ENCODE measurements around the gene CACNA1D.

Gene CACNA1D

DNA sequence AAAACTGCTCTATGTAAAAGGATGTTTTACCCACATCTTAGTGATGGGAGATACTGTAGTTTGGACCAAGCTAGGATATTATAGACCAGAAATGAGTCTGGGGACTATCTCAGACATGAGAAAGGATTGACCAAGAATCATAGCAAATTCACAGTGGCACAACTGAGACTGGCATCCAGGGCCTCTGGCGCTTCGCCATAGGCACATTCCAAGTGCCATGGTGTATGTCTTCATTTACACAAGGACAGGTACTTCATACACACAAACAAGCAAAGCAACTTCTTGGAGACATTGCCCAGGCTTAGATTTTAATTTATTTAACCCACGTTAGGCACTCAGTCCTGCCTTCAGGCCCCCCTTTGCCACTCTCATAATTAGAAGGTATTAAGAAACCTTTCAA, 28.9 kb downstream of the CACNA1D start:
- no peak for DNase-seq (ENCODE audit: extremely low spot score)
- ChIA-PET POLR2A (no interaction called here), CTCF (interaction anchor here (2.0 kb wide), 1 partner anchor 10 kb away, joined by 6 read pairs; no protein-coding TSS in a partner anchor)
- TF ChIP-seq, protein P1, sequence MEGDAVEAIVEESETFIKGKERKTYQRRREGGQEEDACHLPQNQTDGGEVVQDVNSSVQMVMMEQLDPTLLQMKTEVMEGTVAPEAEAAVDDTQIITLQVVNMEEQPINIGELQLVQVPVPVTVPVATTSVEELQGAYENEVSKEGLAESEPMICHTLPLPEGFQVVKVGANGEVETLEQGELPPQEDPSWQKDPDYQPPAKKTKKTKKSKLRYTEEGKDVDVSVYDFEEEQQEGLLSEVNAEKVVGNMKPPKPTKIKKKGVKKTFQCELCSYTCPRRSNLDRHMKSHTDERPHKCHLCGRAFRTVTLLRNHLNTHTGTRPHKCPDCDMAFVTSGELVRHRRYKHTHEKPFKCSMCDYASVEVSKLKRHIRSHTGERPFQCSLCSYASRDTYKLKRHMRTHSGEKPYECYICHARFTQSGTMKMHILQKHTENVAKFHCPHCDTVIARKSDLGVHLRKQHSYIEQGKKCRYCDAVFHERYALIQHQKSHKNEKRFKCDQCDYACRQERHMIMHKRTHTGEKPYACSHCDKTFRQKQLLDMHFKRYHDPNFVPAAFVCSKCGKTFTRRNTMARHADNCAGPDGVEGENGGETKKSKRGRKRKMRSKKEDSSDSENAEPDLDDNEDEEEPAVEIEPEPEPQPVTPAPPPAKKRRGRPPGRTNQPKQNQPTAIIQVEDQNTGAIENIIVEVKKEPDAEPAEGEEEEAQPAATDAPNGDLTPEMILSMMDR (IDR thresholded peaks at IDR 0.05; ENCODE audit: control extremely low read depth, extremely low read depth, low read depth, missing control alignments), result no peak

DNA sequence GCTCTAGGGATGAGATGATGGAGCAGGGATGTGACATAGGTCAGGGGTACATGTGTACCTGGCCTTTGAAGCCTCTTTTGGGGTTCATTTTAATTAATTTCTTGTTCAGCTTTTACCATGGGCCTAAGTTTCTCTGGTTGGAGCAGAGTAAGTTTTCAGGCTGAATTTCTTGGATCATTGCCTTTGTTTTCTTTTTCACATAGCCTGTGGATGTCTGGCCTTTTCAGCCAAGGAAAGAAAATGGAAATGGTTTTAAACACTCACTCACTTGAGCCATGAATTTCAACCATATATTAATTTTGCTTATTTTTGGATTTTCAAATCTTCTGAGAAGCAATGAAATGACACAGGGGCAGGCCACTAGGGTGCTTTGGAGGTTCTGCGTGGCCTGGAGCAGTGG, 30.2 kb downstream of the CACNA1D start:
- TF ChIP-seq, protein P1 (IDR thresholded peaks at IDR 0.05; ENCODE audit: control extremely low read depth, extremely low read depth, low read depth, missing control alignments), result no peak
- DNase-seq (ENCODE audit: extremely low spot score), result no peak
- POLR2A ChIA-PET, result no interaction called here
- CTCF ChIA-PET, result no interaction called here

DNA sequence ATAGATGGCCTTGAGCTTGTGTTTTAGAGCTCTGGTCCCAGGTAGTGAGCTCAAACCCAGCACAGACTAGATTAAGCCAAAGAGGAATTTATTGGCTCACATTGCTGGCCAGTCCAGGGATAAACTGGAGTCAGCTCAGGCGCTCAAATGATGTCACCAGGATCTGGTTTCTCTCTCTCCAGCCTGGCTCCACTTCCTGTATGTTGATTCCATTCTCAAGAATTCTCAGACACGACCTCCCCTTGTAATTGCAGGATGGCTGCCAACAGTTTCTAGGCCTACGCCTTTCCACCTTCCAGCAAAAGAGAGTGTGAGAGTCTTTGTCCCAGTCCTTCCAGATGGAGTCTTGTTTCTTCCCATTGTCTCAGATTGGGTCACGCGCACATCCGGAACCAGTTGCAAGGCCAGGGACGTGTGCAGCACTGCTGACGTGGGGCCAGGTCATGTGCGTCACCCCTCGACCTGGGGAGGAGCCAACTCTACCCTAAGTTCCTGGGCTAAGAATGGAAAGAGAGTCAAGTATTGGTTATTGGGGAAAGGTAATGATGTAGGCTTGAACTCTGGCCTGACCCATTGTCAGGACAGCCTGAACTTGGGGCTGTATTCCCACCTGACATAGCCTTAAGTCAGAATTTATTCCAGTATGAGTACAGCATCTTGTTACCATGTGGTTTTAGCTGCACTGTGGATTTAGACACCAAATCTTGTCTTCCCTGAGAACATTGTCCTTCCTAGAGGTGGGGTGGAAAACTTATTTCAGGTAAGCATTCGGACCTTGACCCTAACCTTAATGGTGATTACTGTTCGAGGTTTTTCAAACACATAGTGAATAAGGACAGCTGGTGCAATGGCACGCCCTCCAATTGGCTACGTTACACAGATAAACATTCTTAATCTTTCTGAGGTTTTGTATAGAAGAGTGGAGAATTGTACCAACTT, 31.6 kb downstream of the CACNA1D start:
- DNase-seq (ENCODE audit: extremely low spot score), result no peak
- TF ChIP-seq, protein P1 (IDR thresholded peaks at IDR 0.05; ENCODE audit: control extremely low read depth, extremely low read depth, low read depth, missing control alignments), result no peak
- ChIA-PET POLR2A (no interaction called here), CTCF (interaction anchor here (0.8 to 1.4 kb wide), 4 partner anchors 10 to 42 kb away, joined by 3 to 4 read pairs (median 3); no protein-coding TSS in a partner anchor)

DNA sequence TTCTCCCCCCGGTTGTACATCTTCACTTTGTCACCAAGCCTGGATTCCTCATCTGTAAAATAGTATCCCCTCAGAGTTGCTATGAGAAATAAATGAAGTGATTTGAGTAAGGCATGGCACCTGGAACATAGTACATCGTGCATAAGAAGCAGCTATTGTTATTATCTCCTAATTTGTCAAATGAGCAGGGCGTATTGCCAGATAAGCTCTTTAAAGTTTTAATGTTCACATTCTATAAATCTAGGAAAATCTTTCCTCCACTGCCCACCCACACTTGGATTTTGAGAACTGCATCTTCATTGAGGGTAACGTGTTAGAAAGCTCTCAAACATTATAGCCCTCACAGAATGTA, 32.3 kb downstream of the CACNA1D start:
- CTCF ChIA-PET, result interaction anchor here (1.3 to 1.4 kb wide), 2 partner anchors 9 to 12 kb away, joined by 3 to 4 read pairs; no protein-coding TSS in a partner anchor
- no peak for DNase-seq (ENCODE audit: extremely low spot score)
- TF ChIP-seq, protein P1 (IDR thresholded peaks at IDR 0.05; ENCODE audit: control extremely low read depth, extremely low read depth, low read depth, missing control alignments), result no peak
- POLR2A ChIA-PET, result no interaction called here

DNA sequence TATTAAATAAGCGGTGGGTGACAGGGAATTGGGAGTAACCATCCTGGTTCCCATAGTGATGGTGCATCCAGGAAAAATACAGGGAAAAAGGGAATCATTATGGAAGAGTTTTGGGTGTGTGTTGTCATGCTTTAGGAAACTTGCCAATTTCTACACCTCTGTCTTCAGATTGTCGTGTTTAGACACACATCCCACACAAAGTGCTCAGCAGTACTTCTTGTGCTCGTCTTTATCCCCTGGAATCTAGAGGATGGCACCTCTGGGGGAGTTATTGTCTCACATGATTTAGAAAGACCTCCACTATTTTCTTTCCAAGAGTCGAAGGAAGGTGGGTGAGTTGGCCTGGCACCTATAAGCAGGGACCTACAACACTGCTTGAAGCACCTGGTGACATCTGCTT, 35.8 kb downstream of the CACNA1D start:
- CTCF ChIA-PET, result no interaction called here
- POLR2A ChIA-PET, result no interaction called here
- DNase-seq (ENCODE audit: extremely low spot score), result no peak
- TF ChIP-seq, protein P1 (IDR thresholded peaks at IDR 0.05; ENCODE audit: control extremely low read depth, extremely low read depth, low read depth, missing control alignments), result no peak

DNA sequence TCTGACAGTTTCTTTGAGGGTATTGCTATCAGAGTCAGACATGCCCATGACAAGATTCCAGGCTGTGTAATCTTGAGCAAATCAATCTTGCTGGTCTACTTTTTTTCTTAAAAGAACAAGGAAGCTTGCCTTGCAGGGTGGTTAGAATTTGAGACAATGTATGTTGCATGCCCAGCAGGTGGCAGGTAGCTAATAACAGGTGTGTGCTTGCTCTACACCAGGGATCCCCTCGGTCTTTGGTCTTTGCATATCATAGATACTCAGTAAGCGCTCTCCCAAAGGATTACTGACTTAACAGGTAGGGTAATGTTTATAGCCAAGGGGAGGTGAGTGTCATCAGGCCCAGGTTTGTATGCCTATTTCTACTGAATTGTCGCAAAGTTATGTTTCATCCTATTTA, 37.3 kb downstream of the CACNA1D start:
- ChIA-PET POLR2A (no interaction called here), CTCF (no interaction called here)
- DNase-seq (ENCODE audit: extremely low spot score), result no peak
- TF ChIP-seq, protein P1 (IDR thresholded peaks at IDR 0.05; ENCODE audit: control extremely low read depth, extremely low read depth, low read depth, missing control alignments), result peak; percentile 3

Data from GM10248 (cell line).